ENCODE measurements around the gene KCNG1.

DNA sequence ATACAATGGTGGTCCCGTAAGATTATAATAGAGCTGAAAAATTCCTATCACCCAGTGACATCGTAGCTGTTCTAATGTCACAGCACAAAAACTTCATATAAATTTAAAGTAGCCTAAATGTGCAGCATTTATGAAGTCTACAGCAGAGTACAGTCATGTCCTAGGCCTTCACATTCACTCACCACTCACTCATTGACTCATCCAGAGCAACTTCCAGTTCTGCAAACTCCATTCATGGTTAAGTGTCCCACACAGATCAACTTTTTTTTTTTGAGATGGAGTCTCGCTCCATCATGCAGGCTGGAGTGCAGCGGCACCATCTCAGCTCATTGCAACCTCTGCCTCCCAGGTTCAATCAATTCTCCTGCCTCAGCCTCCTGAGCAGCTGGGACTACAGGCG lies 20.9 kb upstream of the KCNG1 start:
- TF ChIP-seq CTCF (IDR thresholded peaks at IDR 0.05) (no peak), POLR2A (IDR thresholded peaks at IDR 0.05) (no peak)

Data from esophagus squamous epithelium (tissue), 4 donors.